Measurements from ENCODE around the gene MAP2K5.

Gene MAP2K5

GRCh38 chr15:67845974-67846373 lies 303.5 kb downstream of the MAP2K5 start:
- DNase-seq, result no peak

GRCh38 chr15:67849538-67849937 lies 307.0 kb downstream of the MAP2K5 start:
- no peak for DNase-seq

GRCh38 chr15:67850336-67850735 lies 307.8 kb downstream of the MAP2K5 start:
- no peak for DNase-seq

- DNase-seq, result no peak
These were observed 308.6 kb downstream of the MAP2K5 start for GRCh38 chr15:67850994-67851571.

- DNase-seq, result no peak
These were observed 309.9 kb downstream of the MAP2K5 start for GRCh38 chr15:67852418-67852817.

- DNase-seq, result no peak
These were observed 311.0 kb downstream of the MAP2K5 start for GRCh38 chr15:67853454-67853853.

- no peak for DNase-seq
These were observed 311.9 kb downstream of the MAP2K5 start for GRCh38 chr15:67854358-67854757.

GRCh38 chr15:67855842-67856241 lies 313.3 kb downstream of the MAP2K5 start:
- no peak for DNase-seq

Data from NCI-H1694 treated with DMSO at 0.1 percent for 48 hours (cell line).